Mammary epithelial cell (primary cell): ENCODE data around the gene MRPS12.
"Not testable (repeated sequence)": the region's sequence is repeated elsewhere in the genome, so short reads cannot be mapped to it uniquely, and the experiment has no call there.

Source experiments
- EZH2 ChIP-seq: IDR thresholded peaks from 2 replicates; pipeline ENCODE4 v1.6.1; 2012; ENCODE audit warnings: low read length, inconsistent platforms, borderline replicate concordance
- TF ChIP-seq, protein P1 (sequence below), 2 donors: IDR thresholded peaks in 1 of 2; conservative IDR thresholded peaks in 1 of 2; 2 replicates each; pipeline ENCODE4 v1.5.1; 2011 to 2012; ENCODE audit warnings: inconsistent platforms in 2 of 2, low read length in 2 of 2, mild to moderate bottlenecking in 2 of 2, control low read depth in 1 of 2, low read depth in 1 of 2; ENCODE audit not compliant: insufficient read depth in 1 of 2; ENCODE audit errors: extremely low read depth in 1 of 2

DNA sequence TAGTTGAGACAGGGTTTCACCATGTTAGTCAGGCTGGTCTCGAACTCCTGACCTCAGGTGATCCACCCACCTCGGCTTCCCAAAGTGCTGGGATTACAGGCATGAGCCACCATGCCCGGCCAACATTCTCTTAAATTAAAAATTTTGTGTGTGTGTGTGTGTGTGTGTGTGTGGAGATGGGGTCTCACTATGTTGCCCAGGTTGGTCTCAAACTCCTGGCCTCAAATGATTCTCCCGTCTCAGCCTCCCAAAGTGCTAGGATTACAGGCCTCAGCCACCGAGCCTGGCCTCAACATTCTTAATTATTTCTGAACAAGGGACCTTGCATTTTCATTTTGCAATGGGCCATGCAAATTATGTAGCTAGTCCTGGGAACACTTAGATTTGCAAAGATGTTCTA lies 35.4 kb downstream of the MRPS12 start:
- TF ChIP-seq, protein P1, sequence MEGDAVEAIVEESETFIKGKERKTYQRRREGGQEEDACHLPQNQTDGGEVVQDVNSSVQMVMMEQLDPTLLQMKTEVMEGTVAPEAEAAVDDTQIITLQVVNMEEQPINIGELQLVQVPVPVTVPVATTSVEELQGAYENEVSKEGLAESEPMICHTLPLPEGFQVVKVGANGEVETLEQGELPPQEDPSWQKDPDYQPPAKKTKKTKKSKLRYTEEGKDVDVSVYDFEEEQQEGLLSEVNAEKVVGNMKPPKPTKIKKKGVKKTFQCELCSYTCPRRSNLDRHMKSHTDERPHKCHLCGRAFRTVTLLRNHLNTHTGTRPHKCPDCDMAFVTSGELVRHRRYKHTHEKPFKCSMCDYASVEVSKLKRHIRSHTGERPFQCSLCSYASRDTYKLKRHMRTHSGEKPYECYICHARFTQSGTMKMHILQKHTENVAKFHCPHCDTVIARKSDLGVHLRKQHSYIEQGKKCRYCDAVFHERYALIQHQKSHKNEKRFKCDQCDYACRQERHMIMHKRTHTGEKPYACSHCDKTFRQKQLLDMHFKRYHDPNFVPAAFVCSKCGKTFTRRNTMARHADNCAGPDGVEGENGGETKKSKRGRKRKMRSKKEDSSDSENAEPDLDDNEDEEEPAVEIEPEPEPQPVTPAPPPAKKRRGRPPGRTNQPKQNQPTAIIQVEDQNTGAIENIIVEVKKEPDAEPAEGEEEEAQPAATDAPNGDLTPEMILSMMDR (conservative IDR thresholded peaks at IDR 0.05 in 1 of 2, IDR thresholded peaks at IDR 0.05 in 1 of 2; ENCODE audit: extremely low read depth in 1 of 2, insufficient read depth in 1 of 2, low read depth in 1 of 2, low read length in 2 of 2), result not testable (repeated sequence)
- TF ChIP-seq EZH2, result not testable (repeated sequence)
